NCI-H510A (cell line): ENCODE data around the gene RABIF.
"Not testable (repeated sequence)": the region's sequence is repeated elsewhere in the genome, so short reads cannot be mapped to it uniquely, and the experiment has no call there.

Experiments used
- DNase-seq: peaks from one replicate; lab custom pipeline; 2025; lab: John Stamatoyannopoulos, UW

RABIF gene

GRCh38 chr1:202888531-202889360 is at the start of gene RABIF:
RABIF (minus strand) TSS chr1:202889149; CDS start chr1:202889098, 51 bp downstream.
- DNase-seq, result peak; percentile 90

GRCh38 chr1:202938287-202938925 is 49.5 kb upstream of the RABIF start:
- DNase-seq, result no peak

- not testable (repeated sequence) for DNase-seq
Observed at GRCh38 chr1:202936409-202936808, 47.5 kb upstream of the RABIF start.

- DNase-seq, result no peak
Observed at GRCh38 chr1:202935844-202936243, 46.9 kb upstream of the RABIF start.

GRCh38 chr1:202934755-202935154 is 45.8 kb upstream of the RABIF start:
- DNase-seq, result no peak

GRCh38 chr1:202932476-202932875 is 43.5 kb upstream of the RABIF start:
- no peak for DNase-seq

- DNase-seq, result peak; percentile 97
Observed at GRCh38 chr1:202926581-202927491, 37.9 kb upstream of the RABIF start, which contains the start of gene KLHL12. KLHL12 (minus strand) TSS chr1:202927234; CDS start chr1:202925162, 2,072 bp downstream.

GRCh38 chr1:202923533-202923932 is 34.6 kb upstream of the RABIF start:
- no peak for DNase-seq

GRCh38 chr1:202919615-202920014 is 30.7 kb upstream of the RABIF start:
- DNase-seq, result no peak

GRCh38 chr1:202915146-202915545 is 26.2 kb upstream of the RABIF start:
- no peak for DNase-seq

- not testable (repeated sequence) for DNase-seq
Observed at GRCh38 chr1:202912476-202912875, 23.5 kb upstream of the RABIF start.

GRCh38 chr1:202909494-202909893 is 20.5 kb upstream of the RABIF start:
- no peak for DNase-seq

GRCh38 chr1:202908998-202909397 is 20.0 kb upstream of the RABIF start:
- DNase-seq, result no peak

GRCh38 chr1:202905331-202905730 is 16.4 kb upstream of the RABIF start:
- no peak for DNase-seq

GRCh38 chr1:202903808-202904207 is 14.9 kb upstream of the RABIF start:
- DNase-seq, result not testable (repeated sequence)

GRCh38 chr1:202901555-202901954 is 12.6 kb upstream of the RABIF start:
- no peak for DNase-seq

- DNase-seq, result no peak
Observed at GRCh38 chr1:202892501-202892900, 3.6 kb upstream of the RABIF start.

GRCh38 chr1:202890392-202890791 is 1.4 kb upstream of the RABIF start:
- DNase-seq, result no peak

- no peak for DNase-seq
Observed at GRCh38 chr1:202888221-202888530, 773 bp downstream of the RABIF start.

GRCh38 chr1:202880961-202881460 is 7.9 kb downstream of the RABIF start:
- DNase-seq, result no peak

- DNase-seq, result no peak
Observed at GRCh38 chr1:202880062-202880461, 8.9 kb downstream of the RABIF start.

GRCh38 chr1:202879128-202879527 is 9.8 kb downstream of the RABIF start:
- DNase-seq, result no peak
